Effector CD8-positive, alpha-beta T cell (primary cell): ENCODE measurements around the gene JAZF1.

Source experiments
- DNase-seq: peaks from one replicate; lab custom pipeline; 2025; lab: John Stamatoyannopoulos, UW

JAZF1 gene

GRCh38 chr7:28191751-28192150 lies 11.2 kb upstream of the JAZF1 start:
- DNase-seq: no peak

GRCh38 chr7:28191184-28191583 lies 10.6 kb upstream of the JAZF1 start:
- no peak for DNase-seq

DNA sequence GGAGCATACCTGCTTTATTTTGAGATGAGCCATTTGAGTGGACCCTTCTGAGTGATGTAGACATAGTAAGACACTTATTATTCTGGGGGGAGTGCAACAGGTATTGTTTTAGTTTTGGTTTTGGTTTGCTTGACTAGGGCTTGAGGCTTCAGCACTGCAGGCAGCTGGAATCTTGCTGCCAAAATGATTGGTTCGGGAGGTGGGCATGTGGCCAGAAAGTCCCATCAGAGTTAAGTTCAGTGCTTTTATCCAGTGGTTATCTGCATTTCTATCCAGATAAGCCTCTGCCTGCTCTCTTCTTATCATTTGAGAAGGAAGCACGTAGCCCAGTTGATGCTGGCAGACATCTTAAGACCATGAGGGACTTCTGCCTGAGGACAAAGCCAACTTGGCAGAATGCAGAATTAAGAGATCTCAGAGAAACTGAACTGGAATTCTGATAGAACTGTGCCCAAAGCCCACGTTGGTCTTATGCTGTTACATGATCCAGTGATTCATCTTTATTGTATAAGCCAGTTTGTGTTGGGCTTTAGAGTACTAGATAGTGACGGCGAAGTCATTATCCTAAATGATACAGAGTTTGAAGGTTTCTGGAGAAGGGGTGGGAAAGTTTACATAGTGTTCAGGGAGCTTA lies 9.6 kb upstream of the JAZF1 start:
- no peak for DNase-seq

DNA sequence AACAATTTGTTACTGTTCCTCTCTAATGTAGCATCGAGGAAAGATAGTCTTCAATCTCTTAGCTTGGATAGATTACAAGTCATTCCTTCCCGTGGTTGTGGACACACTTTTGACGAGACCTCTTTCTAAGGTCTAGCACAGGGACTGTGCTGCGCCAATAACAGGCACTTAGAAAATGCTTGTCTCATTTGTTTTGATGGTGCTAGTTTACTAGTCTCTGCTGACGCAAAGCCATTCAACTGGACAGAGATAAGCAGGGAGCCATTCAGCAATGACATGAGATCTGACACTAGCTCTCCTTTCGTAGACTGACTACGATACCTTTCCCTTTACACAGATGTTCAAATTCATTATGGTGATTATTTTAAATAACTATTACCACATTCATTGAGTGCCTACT lies 6.4 kb upstream of the JAZF1 start:
- DNase-seq: no peak

- no peak for DNase-seq
Measured at GRCh38 chr7:28183627-28184026, 3.0 kb upstream of the JAZF1 start.

DNA sequence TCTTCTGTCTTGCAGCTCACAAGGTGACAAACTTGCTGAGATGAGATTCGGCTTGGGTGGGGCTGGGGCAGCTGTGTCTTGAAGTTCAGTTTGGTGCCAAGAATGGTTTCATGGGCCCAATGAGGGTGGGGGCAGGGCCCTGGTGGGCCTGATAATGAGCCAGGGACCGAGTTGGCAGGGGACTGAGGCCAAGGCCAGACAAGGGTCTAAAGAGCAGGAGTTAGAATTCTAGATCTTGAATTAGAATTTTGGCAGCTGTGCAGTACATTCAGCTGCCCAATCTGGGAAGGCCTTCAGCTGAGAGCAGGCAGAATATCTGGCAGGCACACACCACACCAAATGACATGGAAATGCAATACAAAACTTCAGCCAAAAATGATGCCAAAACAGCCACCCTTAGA lies 1.5 kb upstream of the JAZF1 start:
- no peak for DNase-seq

DNA sequence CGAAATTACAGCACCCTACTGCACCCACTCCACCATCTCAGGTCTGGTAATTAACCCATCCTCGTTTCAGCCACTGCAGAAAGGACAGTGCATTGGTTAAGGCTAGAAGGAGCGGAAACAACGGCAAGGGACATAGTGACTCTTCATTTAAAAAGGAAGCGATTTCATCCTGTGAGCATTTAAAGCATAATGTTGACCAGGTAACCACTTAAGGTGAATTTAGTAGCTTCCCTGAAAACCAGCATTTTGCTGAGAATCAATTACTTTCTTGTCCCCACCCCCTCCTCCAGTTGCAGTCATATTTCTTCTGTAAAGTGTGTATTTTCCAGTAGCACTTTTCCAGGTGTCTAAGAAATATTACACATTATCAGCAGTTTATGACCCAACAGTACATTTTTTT lies 821 bp upstream of the JAZF1 start:
- DNase-seq: no peak

GRCh38 chr7:28180031-28180363 lies 598 bp downstream of the JAZF1 start:
- no peak for DNase-seq

- peak; percentile 34 for DNase-seq
Measured at GRCh38 chr7:28179120-28180030, 1.2 kb downstream of the JAZF1 start.

DNA sequence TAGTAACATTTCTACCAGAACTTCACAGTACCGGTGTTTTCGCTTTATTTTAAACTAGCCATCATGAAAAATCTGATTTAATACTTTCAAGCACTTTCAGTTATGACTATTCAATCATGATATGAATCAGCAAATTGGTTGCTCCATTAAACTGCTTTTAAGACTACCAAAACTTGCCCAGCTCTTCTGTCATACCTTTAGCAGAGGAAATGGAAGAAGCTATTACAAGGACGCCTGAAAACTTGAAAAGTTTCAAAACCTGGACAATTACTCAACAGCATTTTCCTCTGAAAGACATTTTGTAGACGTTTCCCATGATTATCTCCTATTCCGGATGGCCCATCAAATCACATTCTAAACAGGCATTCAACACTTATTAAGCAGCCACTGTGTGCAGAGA lies 2.0 kb downstream of the JAZF1 start:
- DNase-seq: no peak

DNA sequence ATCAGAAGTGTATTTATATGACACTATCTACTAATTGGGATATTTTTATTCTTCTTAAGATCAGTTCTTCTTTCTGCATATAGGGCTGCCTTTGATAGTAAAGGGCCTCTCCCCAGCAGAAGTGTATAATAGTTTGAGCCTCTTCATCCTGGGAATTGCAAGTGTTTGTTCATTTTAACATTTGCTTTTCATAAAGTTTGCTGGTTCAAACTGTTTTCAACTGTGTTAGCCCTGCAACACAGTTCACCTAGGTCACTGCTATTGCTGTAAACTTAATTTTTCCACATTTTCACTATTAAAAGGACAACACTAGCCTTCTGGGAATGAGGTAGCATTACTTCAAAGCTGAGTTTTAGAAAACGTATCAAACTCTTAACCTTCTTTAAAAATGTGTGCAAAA lies 2.8 kb downstream of the JAZF1 start:
- no peak for DNase-seq

- no peak for DNase-seq
Measured at GRCh38 chr7:28176645-28177044, 4.0 kb downstream of the JAZF1 start.

GRCh38 chr7:28176174-28176573 lies 4.4 kb downstream of the JAZF1 start:
- DNase-seq: no peak

DNA sequence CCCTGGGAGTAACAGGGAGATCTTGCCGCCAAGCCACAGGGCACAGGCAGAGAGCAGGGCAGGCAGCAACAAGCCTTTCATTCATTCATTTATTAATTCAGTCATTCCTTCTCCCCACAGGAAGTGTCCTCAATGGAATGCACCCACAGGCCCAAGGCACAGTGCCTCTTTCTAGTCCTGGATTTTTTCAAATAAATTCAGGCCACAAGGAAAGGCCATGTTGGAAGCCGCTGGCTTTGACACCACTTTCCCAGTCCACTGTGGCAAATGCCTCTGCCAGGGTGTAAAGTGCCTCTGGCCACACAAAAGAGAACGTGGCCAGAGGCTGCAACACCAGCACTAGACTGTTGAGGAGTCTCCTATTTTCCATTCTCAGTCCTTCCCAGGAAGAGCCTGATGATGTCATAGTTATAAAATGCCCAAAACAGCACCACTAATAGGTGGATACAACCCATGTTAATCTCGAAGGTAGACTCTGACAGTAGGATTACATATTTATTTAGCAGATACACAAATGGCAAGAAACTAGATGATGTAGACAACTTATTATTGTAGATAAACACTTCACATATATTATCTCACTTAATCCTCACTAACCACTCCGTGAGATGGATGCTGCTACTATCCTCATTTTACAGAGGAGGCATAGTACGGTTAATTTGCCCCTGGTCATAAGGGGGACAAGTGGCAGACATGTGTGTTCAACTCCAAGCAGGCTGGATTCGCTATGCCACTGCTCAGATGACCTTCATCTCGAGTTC lies 5.5 kb downstream of the JAZF1 start:
- no peak for DNase-seq

- DNase-seq: no peak
Measured at GRCh38 chr7:28174442-28174841, 6.2 kb downstream of the JAZF1 start.

DNA sequence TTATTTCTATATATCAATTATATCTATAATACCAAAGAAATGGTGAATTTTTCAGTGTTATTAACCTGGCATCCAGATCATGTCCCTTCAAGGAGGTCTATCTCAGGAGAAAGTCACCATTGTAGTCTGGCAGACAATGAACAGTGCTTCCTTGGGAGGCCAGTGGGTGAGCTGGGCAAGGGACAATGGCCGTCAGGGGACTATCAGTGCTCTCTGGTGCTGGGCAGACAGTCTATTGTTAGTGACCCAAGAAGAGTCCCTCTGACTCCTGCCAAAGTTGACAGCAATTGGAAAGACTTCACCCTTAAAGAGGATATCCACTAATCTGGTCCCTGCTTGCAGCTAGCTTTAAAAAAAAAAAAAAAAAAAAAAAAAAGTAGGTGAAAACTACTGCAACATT lies 7.1 kb downstream of the JAZF1 start:
- DNase-seq: no peak

- no peak for DNase-seq
Measured at GRCh38 chr7:28172958-28173357, 7.6 kb downstream of the JAZF1 start.

GRCh38 chr7:28170701-28171100 lies 9.9 kb downstream of the JAZF1 start:
- no peak for DNase-seq

GRCh38 chr7:28169230-28169629 lies 11.4 kb downstream of the JAZF1 start:
- no peak for DNase-seq

DNA sequence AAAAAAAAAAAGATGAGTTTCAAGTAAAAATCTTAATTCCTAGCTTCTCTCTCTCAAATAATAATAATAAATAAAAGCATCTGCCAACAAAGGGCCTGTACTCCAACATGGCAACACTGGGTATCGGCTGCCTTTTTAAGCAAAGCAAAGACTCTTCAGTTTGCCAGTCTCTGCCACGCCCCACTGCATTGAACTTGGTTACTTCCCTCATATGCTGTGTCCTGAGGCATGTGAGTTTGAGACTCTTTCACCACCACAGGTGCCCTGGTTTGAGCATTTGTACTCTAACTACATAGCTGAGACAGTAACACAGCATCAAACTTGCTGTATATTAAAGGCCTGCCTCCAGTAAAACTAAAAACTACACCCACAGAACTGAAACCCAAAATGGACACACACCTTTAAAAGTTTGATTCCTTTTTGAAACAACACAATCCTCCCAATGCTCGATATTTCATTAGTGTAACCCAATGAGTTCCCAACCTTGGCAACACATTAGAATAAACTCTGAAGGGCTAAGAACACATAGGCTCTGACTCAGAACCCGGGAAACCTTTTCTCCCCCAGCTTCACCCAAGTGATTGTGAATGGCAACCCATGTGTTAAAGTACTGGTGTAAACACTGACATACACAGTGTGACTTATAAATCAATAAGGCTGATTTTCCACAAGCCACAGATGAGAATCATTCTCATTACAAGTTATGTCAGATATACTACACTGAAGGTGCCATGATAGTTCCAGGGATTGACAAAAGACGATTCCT lies 12.0 kb downstream of the JAZF1 start:
- DNase-seq: no peak

DNA sequence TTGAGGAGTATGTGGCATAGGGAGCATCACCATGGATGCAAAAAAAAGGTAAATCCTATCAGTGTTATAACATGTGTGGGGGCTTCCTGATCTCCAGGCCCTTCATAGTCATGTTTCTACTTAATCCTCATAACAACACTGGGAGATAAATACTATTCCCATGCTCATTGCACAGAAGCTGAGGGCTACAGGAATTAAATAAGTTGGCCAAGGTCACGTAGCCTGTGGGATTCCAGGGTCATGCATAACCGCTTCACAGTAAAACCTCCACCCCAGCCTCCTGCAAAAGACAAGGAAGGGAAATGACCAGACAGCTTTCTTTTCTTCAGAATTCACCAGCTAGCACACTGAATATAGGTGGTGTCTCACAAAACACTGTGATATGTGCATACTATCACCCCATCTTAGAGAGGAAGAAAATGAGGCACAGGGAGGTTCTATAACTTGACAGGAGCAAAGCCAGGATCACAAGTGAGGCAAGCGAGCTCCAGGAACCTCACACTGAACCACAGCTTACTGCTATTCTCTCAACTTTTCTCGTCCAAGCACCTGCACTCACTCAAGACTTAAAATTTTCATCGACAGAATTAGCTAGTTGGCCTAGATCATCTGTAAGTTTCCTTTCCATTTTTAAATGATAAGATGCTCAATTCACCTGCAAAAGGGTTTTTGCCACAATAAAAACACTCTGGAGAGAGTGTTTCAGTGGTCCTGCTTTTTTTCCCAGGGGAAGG lies 13.4 kb downstream of the JAZF1 start:
- no peak for DNase-seq
